ENCODE data around the gene STK11.

GRCh38 chr19:1206864-1207450, 1.4 kb downstream of the STK11 start:
- TF ChIP-seq EZH2phosphoT487 (IDR thresholded peaks at IDR 0.05; ENCODE audit: low read depth) (no peak), CTCF (IDR thresholded peaks at IDR 0.05; ENCODE audit: low read depth, low read length) (no peak)
